ENCODE measurements around the gene BCL11B.
"Not testable (repeated sequence)": the region's sequence is repeated elsewhere in the genome, so short reads cannot be mapped to it uniquely, and the experiment has no call there.

The BCL11B gene

DNA sequence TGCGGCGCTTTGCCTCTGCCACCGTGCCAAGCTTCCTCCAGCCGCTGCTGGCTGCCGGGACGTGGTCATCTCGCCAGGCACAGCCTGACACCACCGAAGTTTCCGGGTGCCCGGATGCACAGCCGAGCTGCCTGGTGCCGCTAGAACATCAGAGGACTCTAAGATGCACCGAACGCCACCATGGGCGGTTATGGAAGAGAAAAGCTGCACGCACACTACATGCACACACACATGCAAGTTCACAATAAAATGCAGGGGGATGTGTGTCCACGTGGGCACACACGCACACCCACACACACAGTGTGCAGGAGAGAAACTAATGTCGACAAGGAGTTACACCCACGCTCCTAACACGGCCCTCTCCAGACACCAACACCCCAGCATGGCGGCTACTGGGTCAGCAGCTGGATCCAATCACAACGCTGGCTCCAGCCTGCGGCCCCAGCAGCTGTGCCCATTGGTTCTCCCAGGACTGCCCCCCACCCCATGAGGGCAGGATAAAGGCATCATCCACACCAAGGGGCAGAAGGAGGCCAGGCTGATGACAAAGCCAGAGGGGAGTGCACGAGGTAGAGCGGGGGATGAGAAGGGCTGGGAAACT lies 82.7 kb downstream of the BCL11B start:
- no peak for DNase-seq (ENCODE audit: extremely low read depth, low read depth)
- no peak overlapping the region for H3K4me3 ChIP-seq (replicated peaks; ENCODE audit: low read depth, low read length)
- TF ChIP-seq CTCF (IDR thresholded peaks at IDR 0.05; ENCODE audit: low read depth, low read length, missing control alignments): no peak

DNA sequence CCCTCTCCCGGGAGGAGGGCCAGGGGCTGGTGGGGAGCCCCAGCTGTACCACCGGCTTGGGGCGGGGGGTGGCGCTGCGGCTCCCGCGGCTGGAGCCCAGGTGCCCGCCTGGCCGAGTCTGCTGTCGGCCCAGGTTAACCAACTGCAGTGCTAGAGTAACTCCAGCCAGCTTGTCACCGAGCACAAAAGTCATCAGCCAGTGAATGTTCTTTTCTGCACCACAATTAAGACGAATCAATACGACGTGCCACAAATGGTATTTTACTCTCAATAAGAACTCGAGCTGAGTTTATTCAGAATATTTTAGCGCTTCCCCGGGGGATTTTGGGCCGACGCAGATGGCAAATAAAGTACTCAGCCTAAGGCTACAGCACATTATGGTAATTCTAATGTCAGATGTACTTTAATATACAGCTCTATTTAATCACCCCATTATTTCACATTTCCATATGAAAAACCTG lies 83.2 kb downstream of the BCL11B start:
- peak; percentile 31 for TF ChIP-seq CTCF (IDR thresholded peaks at IDR 0.05; ENCODE audit: low read depth, low read length, missing control alignments)
- H3K4me3 ChIP-seq (replicated peaks; ENCODE audit: low read depth, low read length): no peak overlapping the region
- DNase-seq (ENCODE audit: extremely low read depth, low read depth): no peak

DNA sequence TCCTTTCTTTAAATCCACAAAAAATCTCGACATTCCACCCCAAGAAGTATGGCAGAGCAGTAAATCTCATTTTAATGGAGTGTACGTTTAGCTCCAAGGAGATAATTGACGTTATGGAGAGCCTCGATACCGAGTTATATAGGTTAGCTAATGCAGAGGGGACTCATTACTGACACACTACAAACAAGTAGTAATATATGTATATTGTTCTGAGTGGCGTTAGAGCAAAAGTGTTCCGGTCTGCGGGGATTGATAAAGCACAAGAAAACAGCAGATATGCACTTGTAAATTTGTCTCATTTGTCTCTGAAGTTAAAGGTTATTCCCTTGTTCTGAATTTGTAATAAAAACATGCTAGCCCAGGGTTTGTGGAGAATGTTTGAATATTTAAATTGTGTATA lies 84.1 kb downstream of the BCL11B start:
- H3K4me3 ChIP-seq (replicated peaks; ENCODE audit: low read depth, low read length): no peak overlapping the region
- no peak for TF ChIP-seq CTCF (IDR thresholded peaks at IDR 0.05; ENCODE audit: low read depth, low read length, missing control alignments)
- DNase-seq (ENCODE audit: extremely low read depth, low read depth): no peak

- no peak for DNase-seq (ENCODE audit: extremely low read depth, low read depth)
- TF ChIP-seq CTCF (IDR thresholded peaks at IDR 0.05; ENCODE audit: low read depth, low read length, missing control alignments): no peak
- H3K4me3 ChIP-seq (replicated peaks; ENCODE audit: low read depth, low read length): no peak overlapping the region
Observed at GRCh38 chr14:99186956-99187690, 84.9 kb downstream of the BCL11B start.

GRCh38 chr14:99186336-99186735 lies 85.7 kb downstream of the BCL11B start:
- not testable (repeated sequence) for DNase-seq (ENCODE audit: extremely low read depth, low read depth)

GRCh38 chr14:99185436-99186068 lies 86.4 kb downstream of the BCL11B start:
- DNase-seq (ENCODE audit: extremely low read depth, low read depth): no peak
- TF ChIP-seq CTCF (IDR thresholded peaks at IDR 0.05; ENCODE audit: low read depth, low read length, missing control alignments): no peak
- no peak overlapping the region for H3K4me3 ChIP-seq (replicated peaks; ENCODE audit: low read depth, low read length)

More at GRCh38 chr14:99186336-99186735, 85.7 kb downstream of the BCL11B start:
- H3K4me3 ChIP-seq (replicated peaks; ENCODE audit: low read depth, low read length): not testable (repeated sequence)

GRCh38 chr14:99183716-99184115 lies 88.3 kb downstream of the BCL11B start:
- DNase-seq (ENCODE audit: extremely low read depth, low read depth): no peak
- no peak overlapping the region for H3K4me3 ChIP-seq (replicated peaks; ENCODE audit: low read depth, low read length)
- TF ChIP-seq CTCF (IDR thresholded peaks at IDR 0.05; ENCODE audit: low read depth, low read length, missing control alignments): no peak

All from HFF-Myc (cell line).